ENCODE results near the gene BORCS5. TPM values are rescaled to one million over a fixed set of nuclear protein-coding genes. Genes with fewer than 3 reads are reported as not detected.

BORCS5 gene
- total and polyA plus RNA-seq, 2 of the 4 experiments (the other 2 are of a cell fraction), result 14.4 to 18.3 TPM

GRCh38 chr12:12468575-12468974, 111.7 kb downstream of the BORCS5 start:
- no TSS peak for BruUV-seq (replicated peaks)
- no peaks in the 10 kb centered on the region for H3K79me1 ChIP-seq (ENCODE audit: low read depth in 1 of 2, low read length in 2 of 2)
- 100% methylated on average over 1 of the region's 3 CpGs; no CpG with 5 or more reads in 1 of the 2 experiments for WGBS, 2 experiments (ENCODE audit: extremely low coverage in 2 of 2, insufficient read length in 1 of 2)
- H2BK5ac ChIP-seq (ENCODE audit: low read depth, low read length, poor library complexity, severe bottlenecking), result no peak overlapping the region
- H4K8ac ChIP-seq (ENCODE audit: low read depth in 2 of 2, low read length in 2 of 2), result no peak overlapping the region
- H3K9me1 ChIP-seq (ENCODE audit: insufficient read depth, low read length), result no peaks in the 10 kb centered on the region
- no peak overlapping the region for H2BK120ac ChIP-seq (ENCODE audit: low read depth, low read length)
- in situ Hi-C loops (cut with MboI; ENCODE audit: low sequenced_read_pairs) (no loop called here), dilution Hi-C loops (cut with HindIII; ENCODE audit: low sequenced_read_pairs, unreplicated experiment) (no loop called here), intact Hi-C loops (cut with micrococcal nuclease) (no loop called here)
- ChIA-PET CTCF (no interaction called here), POLR2A (ENCODE audit: unreplicated experiment) (no interaction called here)
- TF ChIP-seq RCOR1 (IDR thresholded peaks at IDR 0.05; ENCODE audit: insufficient replicate concordance, low read length), result no peak
- TF ChIP-seq RAD21 (IDR thresholded peaks at IDR 0.05; ENCODE audit: low read length), result no peak
- no peak for TF ChIP-seq BHLHE40 (IDR thresholded peaks at IDR 0.05; ENCODE audit: low read depth, low read length)
- no peak for TF ChIP-seq POLR2A (IDR thresholded peaks at IDR 0.05; ENCODE audit: low read depth, low read length)
- TF ChIP-seq CTCF (conservative IDR thresholded peaks at IDR 0.05; ENCODE audit: low read depth, low read length), result no peak
- no peak for TF ChIP-seq CHD1 (IDR thresholded peaks at IDR 0.05; ENCODE audit: low read depth, low read length)
- no peak for TF ChIP-seq SMC3 (IDR thresholded peaks at IDR 0.05; ENCODE audit: low read depth, low read length)
- no peak for TF ChIP-seq MAFK (IDR thresholded peaks at IDR 0.05; ENCODE audit: low read depth, low read length)
- no peak for TF ChIP-seq MXI1 (IDR thresholded peaks at IDR 0.05; ENCODE audit: borderline replicate concordance, low read depth, low read length)
- H3K56ac ChIP-seq (ENCODE audit: extremely low read depth, insufficient read depth, low read length), result no peak overlapping the region
- no peaks in the 10 kb centered on the region for H3K27me3 ChIP-seq (ENCODE audit: control insufficient read depth, insufficient read depth, low read length)
- H3K4me2 ChIP-seq (ENCODE audit: low read depth, low read length), result no peak overlapping the region
- no peak for DNase-seq
- no peak overlapping the region for H3K14ac ChIP-seq (replicated peaks; ENCODE audit: low read depth, low read length)
- no peak overlapping the region for H3K23ac ChIP-seq (ENCODE audit: low read depth, low read length)
- no peaks in the 10 kb centered on the region; the same call in 1 of the 2 replicates for H4K20me1 ChIP-seq (ENCODE audit: insufficient read depth, low read length)
- no peak overlapping the region for H3K18ac ChIP-seq (ENCODE audit: low read depth, low read length)
- no peak overlapping the region for H2AFZ ChIP-seq (replicated peaks; ENCODE audit: low read length, poor library complexity)
- no peak overlapping the region for H3K4ac ChIP-seq (ENCODE audit: low read depth, low read length)
- no peak overlapping the region for H3K4me3 ChIP-seq (ENCODE audit: insufficient read depth, low read depth, low read length)
- H2BK15ac ChIP-seq (ENCODE audit: low read depth, low read length), result no peak overlapping the region
- H3K9ac ChIP-seq (ENCODE audit: low read depth, low read length), result no peak overlapping the region
- H2BK20ac ChIP-seq (ENCODE audit: low read depth, low read length), result no peak overlapping the region
- H4K5ac ChIP-seq (ENCODE audit: low read depth, low read length), result no peak overlapping the region
- no peak overlapping the region for H2AK5ac ChIP-seq (ENCODE audit: low read depth, low read length)
- no peaks in the 10 kb centered on the region for H3K4me1 ChIP-seq (ENCODE audit: control insufficient read depth, insufficient read depth, low read length)
- ATAC-seq (ENCODE audit: low read depth), result no peak
- no peaks in the 10 kb centered on the region for H3K9me3 ChIP-seq (ENCODE audit: control insufficient read depth, insufficient read depth, low read length)
- no peak overlapping the region for H2AK9ac ChIP-seq (replicated peaks; ENCODE audit: low read depth, low read length, poor library complexity)
- H3K27ac ChIP-seq (ENCODE audit: insufficient read depth, low read length), result no peak overlapping the region
- no peak overlapping the region for H4K91ac ChIP-seq (ENCODE audit: insufficient read depth, low read depth, low read length)
- H3K36me3 ChIP-seq (ENCODE audit: control insufficient read depth, insufficient read depth, low read length), result peaks cover 3% of the 10 kb centered on the region; the same call in 1 of the 2 replicates

Data from IMR-90 (cell line).